ENCODE data around the gene MICU2.

MICU2 gene

GRCh38 chr13:21550918-21551317 lies 53.1 kb downstream of the MICU2 start:
- no peak for TF ChIP-seq JUND (IDR thresholded peaks at IDR 0.05; ENCODE audit: low read depth)

GRCh38 chr13:21549633-21550032 lies 54.3 kb downstream of the MICU2 start:
- DNase-seq (ENCODE audit: low read depth in 1 of 2, low spot score in 1 of 2): no peak
- TF ChIP-seq JUND (IDR thresholded peaks at IDR 0.05; ENCODE audit: low read depth): no peak
- in situ Hi-C loops (cut with HindIII; ENCODE audit: low pct_unique_long_range_greater_than_20kb, low sequenced_read_pairs): no loop called here

More at GRCh38 chr13:21550918-21551317, 53.1 kb downstream of the MICU2 start:
- in situ Hi-C loops (cut with HindIII; ENCODE audit: low pct_unique_long_range_greater_than_20kb, low sequenced_read_pairs): no loop called here
- no peak for DNase-seq (ENCODE audit: low read depth in 1 of 2, low spot score in 1 of 2)

- DNase-seq (ENCODE audit: low read depth in 1 of 2, low spot score in 1 of 2): peak in 1 of 2 experiments; percentile 44
- TF ChIP-seq JUND (IDR thresholded peaks at IDR 0.05; ENCODE audit: low read depth): no peak
- in situ Hi-C loops (cut with HindIII; ENCODE audit: low pct_unique_long_range_greater_than_20kb, low sequenced_read_pairs): no loop called here
Measured at GRCh38 chr13:21548577-21548976, 55.4 kb downstream of the MICU2 start.

GRCh38 chr13:21546372-21546771 lies 57.6 kb downstream of the MICU2 start:
- in situ Hi-C loops (cut with HindIII; ENCODE audit: low pct_unique_long_range_greater_than_20kb, low sequenced_read_pairs): no loop called here
- no peak for TF ChIP-seq JUND (IDR thresholded peaks at IDR 0.05; ENCODE audit: low read depth)
- DNase-seq (ENCODE audit: low read depth in 1 of 2, low spot score in 1 of 2): no peak

GRCh38 chr13:21544515-21544914 lies 59.5 kb downstream of the MICU2 start:
- DNase-seq (ENCODE audit: low read depth in 1 of 2, low spot score in 1 of 2): no peak
- in situ Hi-C loops (cut with HindIII; ENCODE audit: low pct_unique_long_range_greater_than_20kb, low sequenced_read_pairs): no loop called here
- no peak for TF ChIP-seq JUND (IDR thresholded peaks at IDR 0.05; ENCODE audit: low read depth)

- in situ Hi-C loops (cut with HindIII; ENCODE audit: low pct_unique_long_range_greater_than_20kb, low sequenced_read_pairs): no loop called here
- no peak for DNase-seq (ENCODE audit: low read depth in 1 of 2, low spot score in 1 of 2)
- no peak for TF ChIP-seq JUND (IDR thresholded peaks at IDR 0.05; ENCODE audit: low read depth)
Measured at GRCh38 chr13:21542563-21542962, 61.4 kb downstream of the MICU2 start.

GRCh38 chr13:21541980-21542379 lies 62.0 kb downstream of the MICU2 start:
- DNase-seq (ENCODE audit: low read depth in 1 of 2, low spot score in 1 of 2): peak in 1 of 2 experiments; percentile 13
- in situ Hi-C loops (cut with HindIII; ENCODE audit: low pct_unique_long_range_greater_than_20kb, low sequenced_read_pairs): no loop called here

GRCh38 chr13:21541271-21541670 lies 62.7 kb downstream of the MICU2 start:
- TF ChIP-seq JUND (IDR thresholded peaks at IDR 0.05; ENCODE audit: low read depth): peak; percentile 52; the same call in 1 of the 2 replicates
- DNase-seq (ENCODE audit: low read depth in 1 of 2, low spot score in 1 of 2): peak in 1 of 2 experiments; percentile 28
- in situ Hi-C loops (cut with HindIII; ENCODE audit: low pct_unique_long_range_greater_than_20kb, low sequenced_read_pairs): no loop called here

More at GRCh38 chr13:21541980-21542379, 62.0 kb downstream of the MICU2 start:
- TF ChIP-seq JUND (IDR thresholded peaks at IDR 0.05; ENCODE audit: low read depth): no peak

- in situ Hi-C loops (cut with HindIII; ENCODE audit: low pct_unique_long_range_greater_than_20kb, low sequenced_read_pairs): no loop called here
- DNase-seq (ENCODE audit: low read depth in 1 of 2, low spot score in 1 of 2): no peak
- no peak for TF ChIP-seq JUND (IDR thresholded peaks at IDR 0.05; ENCODE audit: low read depth)
Measured at GRCh38 chr13:21539687-21540086, 64.3 kb downstream of the MICU2 start.

- no peak for TF ChIP-seq JUND (IDR thresholded peaks at IDR 0.05; ENCODE audit: low read depth)
- in situ Hi-C loops (cut with HindIII; ENCODE audit: low pct_unique_long_range_greater_than_20kb, low sequenced_read_pairs): no loop called here
- DNase-seq (ENCODE audit: low read depth in 1 of 2, low spot score in 1 of 2): no peak
Measured at GRCh38 chr13:21538753-21539152, 65.2 kb downstream of the MICU2 start.

- no peak for TF ChIP-seq JUND (IDR thresholded peaks at IDR 0.05; ENCODE audit: low read depth)
- DNase-seq (ENCODE audit: low read depth in 1 of 2, low spot score in 1 of 2): no peak
- in situ Hi-C loops (cut with HindIII; ENCODE audit: low pct_unique_long_range_greater_than_20kb, low sequenced_read_pairs): no loop called here
Measured at GRCh38 chr13:21538280-21538679, 65.7 kb downstream of the MICU2 start.

- in situ Hi-C loops (cut with HindIII; ENCODE audit: low pct_unique_long_range_greater_than_20kb, low sequenced_read_pairs): no loop called here
- no peak for DNase-seq (ENCODE audit: low read depth in 1 of 2, low spot score in 1 of 2)
- TF ChIP-seq JUND (IDR thresholded peaks at IDR 0.05; ENCODE audit: low read depth): no peak
Measured at GRCh38 chr13:21537105-21537504, 66.9 kb downstream of the MICU2 start.

- in situ Hi-C loops (cut with HindIII; ENCODE audit: low pct_unique_long_range_greater_than_20kb, low sequenced_read_pairs): no loop called here
- no peak for DNase-seq (ENCODE audit: low read depth in 1 of 2, low spot score in 1 of 2)
- TF ChIP-seq JUND (IDR thresholded peaks at IDR 0.05; ENCODE audit: low read depth): no peak
Measured at GRCh38 chr13:21534760-21535159, 69.2 kb downstream of the MICU2 start.

GRCh38 chr13:21531455-21531854 lies 72.5 kb downstream of the MICU2 start:
- in situ Hi-C loops (cut with HindIII; ENCODE audit: low pct_unique_long_range_greater_than_20kb, low sequenced_read_pairs): no loop called here
- TF ChIP-seq JUND (IDR thresholded peaks at IDR 0.05; ENCODE audit: low read depth): no peak
- no peak for DNase-seq (ENCODE audit: low read depth in 1 of 2, low spot score in 1 of 2)

All from T47D (cell line).